Measurements from ENCODE around the gene LSM5.

DNA sequence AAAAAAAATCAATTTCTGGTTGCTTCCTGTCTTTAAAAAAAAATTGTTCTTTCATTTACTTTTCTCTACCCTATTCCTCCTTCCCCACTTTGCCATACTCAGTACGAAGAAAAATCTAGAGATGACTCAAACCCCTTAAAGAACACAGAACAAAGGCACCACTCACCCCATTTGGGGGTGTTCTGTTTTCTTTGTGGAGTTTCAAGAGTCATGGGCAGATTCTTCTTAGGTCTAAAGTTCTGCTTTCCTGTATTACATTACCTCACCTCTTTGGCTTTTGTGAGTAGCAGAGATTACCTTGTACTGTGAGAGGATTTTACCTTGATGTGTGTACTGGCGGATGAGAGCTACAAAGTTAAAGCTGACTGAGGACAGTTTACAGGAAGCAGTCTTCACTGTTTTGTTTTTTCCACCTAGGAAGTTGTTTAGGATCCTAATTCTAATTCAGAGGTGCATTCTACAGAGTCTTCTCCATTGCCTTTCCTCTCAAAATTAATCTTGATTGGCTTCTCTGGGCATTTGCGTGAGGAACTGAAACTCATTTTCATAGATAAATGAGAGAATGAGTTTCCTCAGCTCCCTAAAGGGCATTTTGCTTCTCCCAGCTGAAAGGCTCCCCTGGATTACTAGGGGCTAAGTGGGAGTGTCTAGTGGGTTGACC, 25.8 kb upstream of the LSM5 start:
- TF ChIP-seq, protein P1, sequence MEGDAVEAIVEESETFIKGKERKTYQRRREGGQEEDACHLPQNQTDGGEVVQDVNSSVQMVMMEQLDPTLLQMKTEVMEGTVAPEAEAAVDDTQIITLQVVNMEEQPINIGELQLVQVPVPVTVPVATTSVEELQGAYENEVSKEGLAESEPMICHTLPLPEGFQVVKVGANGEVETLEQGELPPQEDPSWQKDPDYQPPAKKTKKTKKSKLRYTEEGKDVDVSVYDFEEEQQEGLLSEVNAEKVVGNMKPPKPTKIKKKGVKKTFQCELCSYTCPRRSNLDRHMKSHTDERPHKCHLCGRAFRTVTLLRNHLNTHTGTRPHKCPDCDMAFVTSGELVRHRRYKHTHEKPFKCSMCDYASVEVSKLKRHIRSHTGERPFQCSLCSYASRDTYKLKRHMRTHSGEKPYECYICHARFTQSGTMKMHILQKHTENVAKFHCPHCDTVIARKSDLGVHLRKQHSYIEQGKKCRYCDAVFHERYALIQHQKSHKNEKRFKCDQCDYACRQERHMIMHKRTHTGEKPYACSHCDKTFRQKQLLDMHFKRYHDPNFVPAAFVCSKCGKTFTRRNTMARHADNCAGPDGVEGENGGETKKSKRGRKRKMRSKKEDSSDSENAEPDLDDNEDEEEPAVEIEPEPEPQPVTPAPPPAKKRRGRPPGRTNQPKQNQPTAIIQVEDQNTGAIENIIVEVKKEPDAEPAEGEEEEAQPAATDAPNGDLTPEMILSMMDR (conservative IDR thresholded peaks at IDR 0.05): no peak
- TF ChIP-seq EZH2 (IDR thresholded peaks at IDR 0.05; ENCODE audit: low read depth): no peak
